ENCODE measurements around the gene SDK1. TPM values are rescaled to one million over a fixed set of nuclear protein-coding genes. Genes with fewer than 3 reads are reported as not detected.

Gene SDK1
- total RNA-seq, 1 donor from 2014 or later = 0.16 TPM

- no peaks in the 10 kb centered on the region for H3K4me1 Mint-ChIP-seq
- no peak for DNase-seq
- no peak overlapping the region for H3K27ac Mint-ChIP-seq
- no peaks in the 10 kb centered on the region for H3K36me3 Mint-ChIP-seq (ENCODE audit: low read depth)
- intact Hi-C loops (cut with micrococcal nuclease) = no loop called here
- no peaks in the 10 kb centered on the region for H3K27me3 Mint-ChIP-seq
- H3K4me3 Mint-ChIP-seq = no peak overlapping the region
- no peaks in the 10 kb centered on the region for H3K9me3 Mint-ChIP-seq
Observed at GRCh38 chr7:3538041-3538440, 237.0 kb downstream of the SDK1 start.

GRCh38 chr7:3540456-3541220 is 239.6 kb downstream of the SDK1 start:
- Mint-ChIP-seq H3K27ac (no peak overlapping the region), H3K9me3 (no peaks in the 10 kb centered on the region), H3K36me3 (ENCODE audit: low read depth) (no peaks in the 10 kb centered on the region), H3K4me3 (no peak overlapping the region), H3K4me1 (no peaks in the 10 kb centered on the region), H3K27me3 (no peaks in the 10 kb centered on the region)
- DNase-seq = no peak
- intact Hi-C loops (cut with micrococcal nuclease) = no loop called here

GRCh38 chr7:3544202-3544601 is 243.2 kb downstream of the SDK1 start:
- H3K4me3 Mint-ChIP-seq = no peak overlapping the region
- H3K27me3 Mint-ChIP-seq = peaks cover 2% of the 10 kb centered on the region
- no peaks in the 10 kb centered on the region for H3K36me3 Mint-ChIP-seq (ENCODE audit: low read depth)
- peak; percentile 34 for DNase-seq
- intact Hi-C loops (cut with micrococcal nuclease) = no loop called here
- H3K4me1 Mint-ChIP-seq = no peaks in the 10 kb centered on the region
- no peaks in the 10 kb centered on the region for H3K9me3 Mint-ChIP-seq
- no peak overlapping the region for H3K27ac Mint-ChIP-seq

GRCh38 chr7:3548815-3549214 is 247.8 kb downstream of the SDK1 start:
- intact Hi-C loops (cut with micrococcal nuclease) = no loop called here
- Mint-ChIP-seq H3K9me3 (no peaks in the 10 kb centered on the region), H3K4me3 (no peak overlapping the region), H3K4me1 (no peaks in the 10 kb centered on the region), H3K27ac (no peak overlapping the region), H3K27me3 (peaks cover 2% of the 10 kb centered on the region), H3K36me3 (ENCODE audit: low read depth) (no peaks in the 10 kb centered on the region)
- no peak for DNase-seq

- H3K27ac Mint-ChIP-seq = no peak overlapping the region
Observed at GRCh38 chr7:3549601-3550000, 248.5 kb downstream of the SDK1 start.

GRCh38 chr7:3551536-3551935 is 250.5 kb downstream of the SDK1 start:
- Mint-ChIP-seq H3K4me1 (no peaks in the 10 kb centered on the region), H3K27ac (no peak overlapping the region), H3K9me3 (no peaks in the 10 kb centered on the region), H3K36me3 (ENCODE audit: low read depth) (no peaks in the 10 kb centered on the region), H3K27me3 (peaks cover 5% of the 10 kb centered on the region), H3K4me3 (no peak overlapping the region)
- no peak for DNase-seq
- intact Hi-C loops (cut with micrococcal nuclease) = no loop called here

More at GRCh38 chr7:3549601-3550000, 248.5 kb downstream of the SDK1 start:
- Mint-ChIP-seq H3K4me3 (no peak overlapping the region), H3K27me3 (peaks cover 2% of the 10 kb centered on the region), H3K9me3 (no peaks in the 10 kb centered on the region), H3K4me1 (no peaks in the 10 kb centered on the region), H3K36me3 (ENCODE audit: low read depth) (no peaks in the 10 kb centered on the region)
- intact Hi-C loops (cut with micrococcal nuclease) = no loop called here
- no peak for DNase-seq

GRCh38 chr7:3552499-3552898 is 251.4 kb downstream of the SDK1 start:
- no peak for DNase-seq
- Mint-ChIP-seq H3K4me1 (no peaks in the 10 kb centered on the region), H3K4me3 (no peak overlapping the region), H3K27ac (no peak overlapping the region), H3K9me3 (no peaks in the 10 kb centered on the region), H3K27me3 (peaks cover 5% of the 10 kb centered on the region), H3K36me3 (ENCODE audit: low read depth) (no peaks in the 10 kb centered on the region)
- intact Hi-C loops (cut with micrococcal nuclease) = no loop called here

GRCh38 chr7:3558400-3558799 is 257.3 kb downstream of the SDK1 start:
- Mint-ChIP-seq H3K36me3 (ENCODE audit: low read depth) (no peaks in the 10 kb centered on the region), H3K4me1 (no peaks in the 10 kb centered on the region), H3K27me3 (peaks cover 5% of the 10 kb centered on the region), H3K9me3 (peaks cover 4% of the 10 kb centered on the region), H3K4me3 (no peak overlapping the region), H3K27ac (no peak overlapping the region)
- DNase-seq = no peak
- intact Hi-C loops (cut with micrococcal nuclease) = no loop called here

GRCh38 chr7:3559278-3559677 is 258.2 kb downstream of the SDK1 start:
- H3K27ac Mint-ChIP-seq = no peak overlapping the region
- no peaks in the 10 kb centered on the region for H3K4me1 Mint-ChIP-seq
- intact Hi-C loops (cut with micrococcal nuclease) = no loop called here
- peaks cover 5% of the 10 kb centered on the region for H3K27me3 Mint-ChIP-seq
- H3K9me3 Mint-ChIP-seq = peaks cover 4% of the 10 kb centered on the region
- H3K36me3 Mint-ChIP-seq (ENCODE audit: low read depth) = no peaks in the 10 kb centered on the region
- H3K4me3 Mint-ChIP-seq = no peak overlapping the region
- DNase-seq = no peak

- intact Hi-C loops (cut with micrococcal nuclease) = no loop called here
- Mint-ChIP-seq H3K27ac (no peak overlapping the region), H3K4me1 (peaks cover 2% of the 10 kb centered on the region), H3K4me3 (no peak overlapping the region), H3K9me3 (peaks cover 4% of the 10 kb centered on the region), H3K36me3 (ENCODE audit: low read depth) (no peaks in the 10 kb centered on the region), H3K27me3 (peaks cover 3% of the 10 kb centered on the region)
- DNase-seq = no peak
Observed at GRCh38 chr7:3560495-3560894, 259.4 kb downstream of the SDK1 start.

- Mint-ChIP-seq H3K36me3 (ENCODE audit: low read depth) (no peaks in the 10 kb centered on the region), H3K9me3 (peaks cover 4% of the 10 kb centered on the region), H3K4me1 (peaks cover 2% of the 10 kb centered on the region), H3K4me3 (no peak overlapping the region), H3K27me3 (peaks cover 2% of the 10 kb centered on the region), H3K27ac (no peak overlapping the region)
- intact Hi-C loops (cut with micrococcal nuclease) = no loop called here
- DNase-seq = no peak
Observed at GRCh38 chr7:3561932-3562331, 260.9 kb downstream of the SDK1 start.

GRCh38 chr7:3564231-3564630 is 263.2 kb downstream of the SDK1 start:
- intact Hi-C loops (cut with micrococcal nuclease) = no loop called here
- peaks cover 4% of the 10 kb centered on the region for H3K9me3 Mint-ChIP-seq

GRCh38 chr7:3568516-3568915 is 267.5 kb downstream of the SDK1 start:
- intact Hi-C loops (cut with micrococcal nuclease) = no loop called here

More at GRCh38 chr7:3564231-3564630, 263.2 kb downstream of the SDK1 start:
- Mint-ChIP-seq H3K4me1 (peaks cover 2% of the 10 kb centered on the region), H3K4me3 (no peak overlapping the region), H3K27me3 (peaks cover 2% of the 10 kb centered on the region), H3K36me3 (ENCODE audit: low read depth) (no peaks in the 10 kb centered on the region), H3K27ac (no peak overlapping the region)
- no peak for DNase-seq

GRCh38 chr7:3569643-3570042 is 268.6 kb downstream of the SDK1 start:
- no peaks in the 10 kb centered on the region for H3K36me3 Mint-ChIP-seq (ENCODE audit: low read depth)
- intact Hi-C loops (cut with micrococcal nuclease) = no loop called here
- H3K9me3 Mint-ChIP-seq = no peaks in the 10 kb centered on the region
- no peak for DNase-seq
- no peak overlapping the region for H3K27ac Mint-ChIP-seq
- H3K4me1 Mint-ChIP-seq = peaks cover 2% of the 10 kb centered on the region
- H3K4me3 Mint-ChIP-seq = no peak overlapping the region
- no peaks in the 10 kb centered on the region for H3K27me3 Mint-ChIP-seq

More at GRCh38 chr7:3568516-3568915, 267.5 kb downstream of the SDK1 start:
- Mint-ChIP-seq H3K4me3 (no peak overlapping the region), H3K9me3 (no peaks in the 10 kb centered on the region), H3K27me3 (no peaks in the 10 kb centered on the region), H3K36me3 (ENCODE audit: low read depth) (no peaks in the 10 kb centered on the region), H3K4me1 (peaks cover 2% of the 10 kb centered on the region), H3K27ac (no peak overlapping the region)
- DNase-seq = no peak

- no peaks in the 10 kb centered on the region for H3K27me3 Mint-ChIP-seq
- peaks cover 14% of the 10 kb centered on the region for H3K9me3 Mint-ChIP-seq
- no peak overlapping the region for H3K4me3 Mint-ChIP-seq
- H3K4me1 Mint-ChIP-seq = no peaks in the 10 kb centered on the region
- no peak for DNase-seq
- H3K27ac Mint-ChIP-seq = no peak overlapping the region
- intact Hi-C loops (cut with micrococcal nuclease) = no loop called here
- H3K36me3 Mint-ChIP-seq (ENCODE audit: low read depth) = no peaks in the 10 kb centered on the region
Observed at GRCh38 chr7:3573151-3573550, 272.1 kb downstream of the SDK1 start.

Data from activated CD4-positive, alpha-beta T cell treated with anti-CD3 and anti-CD28 coated beads, Interleukin-2, amount 10 ng/mL, durations not matched to agents 24 days and 14 days (primary cell).